ENCODE measurements around the gene NEXMIF. TPM values are rescaled to one million over a fixed set of nuclear protein-coding genes. Genes with fewer than 3 reads are reported as not detected.

NEXMIF gene
- total RNA-seq, 4 donors from 2014 or later, result 1.6 to 2.5 (median 2.1) TPM

DNA sequence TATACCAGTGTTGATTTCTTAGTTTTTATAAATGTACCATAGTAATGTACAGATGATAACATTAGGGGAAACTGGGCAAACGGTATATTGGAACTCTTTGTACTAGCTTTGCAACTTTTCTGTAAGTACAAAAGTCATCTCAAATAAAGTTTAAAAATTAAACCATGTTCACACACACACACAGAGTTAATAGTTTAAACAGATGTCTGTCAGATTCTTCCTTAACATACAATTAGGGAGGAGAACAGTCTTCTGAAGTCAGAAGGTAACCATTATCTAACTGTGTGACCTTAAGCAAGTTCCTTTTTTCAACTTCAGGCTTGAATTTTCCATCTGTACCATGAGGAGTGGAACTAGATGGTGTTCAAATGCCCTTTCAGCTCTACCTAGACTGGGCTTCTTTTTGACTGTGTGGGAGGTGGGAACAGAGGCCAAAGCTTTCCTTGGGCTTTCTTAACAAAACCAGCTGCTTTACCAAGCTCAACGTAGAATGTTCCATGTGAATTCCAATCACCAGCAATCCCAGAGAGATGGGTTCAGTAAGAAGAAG, 127.8 kb downstream of the NEXMIF start:
- WGBS, 2 donors, result 84 to 95% methylated on average over 2 of the region's 2 CpGs
- H3K27me3 ChIP-seq, result no peaks in the 10 kb centered on the region
- TF ChIP-seq, protein P1, sequence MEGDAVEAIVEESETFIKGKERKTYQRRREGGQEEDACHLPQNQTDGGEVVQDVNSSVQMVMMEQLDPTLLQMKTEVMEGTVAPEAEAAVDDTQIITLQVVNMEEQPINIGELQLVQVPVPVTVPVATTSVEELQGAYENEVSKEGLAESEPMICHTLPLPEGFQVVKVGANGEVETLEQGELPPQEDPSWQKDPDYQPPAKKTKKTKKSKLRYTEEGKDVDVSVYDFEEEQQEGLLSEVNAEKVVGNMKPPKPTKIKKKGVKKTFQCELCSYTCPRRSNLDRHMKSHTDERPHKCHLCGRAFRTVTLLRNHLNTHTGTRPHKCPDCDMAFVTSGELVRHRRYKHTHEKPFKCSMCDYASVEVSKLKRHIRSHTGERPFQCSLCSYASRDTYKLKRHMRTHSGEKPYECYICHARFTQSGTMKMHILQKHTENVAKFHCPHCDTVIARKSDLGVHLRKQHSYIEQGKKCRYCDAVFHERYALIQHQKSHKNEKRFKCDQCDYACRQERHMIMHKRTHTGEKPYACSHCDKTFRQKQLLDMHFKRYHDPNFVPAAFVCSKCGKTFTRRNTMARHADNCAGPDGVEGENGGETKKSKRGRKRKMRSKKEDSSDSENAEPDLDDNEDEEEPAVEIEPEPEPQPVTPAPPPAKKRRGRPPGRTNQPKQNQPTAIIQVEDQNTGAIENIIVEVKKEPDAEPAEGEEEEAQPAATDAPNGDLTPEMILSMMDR (IDR thresholded peaks at IDR 0.05), result no peak
- no peak for TF ChIP-seq POLR2A (IDR thresholded peaks at IDR 0.05)
- intact Hi-C loops (cut with DNase I), result no loop called here
- no peaks in the 10 kb centered on the region for H3K4me1 ChIP-seq
- no peaks in the 10 kb centered on the region for H3K36me3 ChIP-seq
- no peak overlapping the region for H3K27ac ChIP-seq
- no peak overlapping the region for H3K4me3 ChIP-seq (replicated peaks in 1 of 3)
- no peak for DNase-seq
- H3K9me3 ChIP-seq, result no peaks in the 10 kb centered on the region

DNA sequence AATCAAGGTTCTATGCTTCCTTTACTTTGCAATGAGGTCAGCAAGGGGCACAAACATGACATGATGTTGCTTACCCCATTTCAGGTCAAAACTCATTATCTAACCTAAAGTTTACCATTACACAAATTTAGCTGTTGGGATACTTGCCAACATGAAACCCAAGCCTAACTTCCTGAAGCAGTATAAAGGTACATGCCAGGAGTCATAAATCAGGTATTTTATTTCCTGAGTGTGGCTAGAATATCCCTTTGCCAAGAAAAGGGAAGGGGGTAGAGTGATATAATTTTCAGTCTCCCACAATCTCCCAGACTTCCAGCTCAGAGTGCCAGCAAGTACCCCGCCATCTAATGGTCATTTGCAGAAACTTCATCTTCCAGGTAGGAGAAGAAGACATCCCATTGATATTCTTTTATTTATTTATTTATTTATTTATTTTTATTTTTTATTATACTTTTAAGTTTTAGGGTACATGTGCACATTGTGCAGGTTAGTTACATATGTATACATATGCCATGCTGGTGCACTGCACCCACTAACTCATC, 136.6 kb downstream of the NEXMIF start:
- Histone ChIP-seq H3K4me3 (replicated peaks in 1 of 3) (no peak overlapping the region), H3K27me3 (no peaks in the 10 kb centered on the region), H3K4me1 (no peaks in the 10 kb centered on the region), H3K27ac (no peak overlapping the region), H3K9me3 (no peaks in the 10 kb centered on the region), H3K36me3 (no peaks in the 10 kb centered on the region)
- intact Hi-C loops (cut with DNase I), result no loop called here
- 32 to 43% methylated on average over 1 of the region's 1 CpG for WGBS, 2 donors
- TF ChIP-seq, protein P1 (IDR thresholded peaks at IDR 0.05), result no peak
- no peak for TF ChIP-seq POLR2A (IDR thresholded peaks at IDR 0.05)
- no peak for DNase-seq

DNA sequence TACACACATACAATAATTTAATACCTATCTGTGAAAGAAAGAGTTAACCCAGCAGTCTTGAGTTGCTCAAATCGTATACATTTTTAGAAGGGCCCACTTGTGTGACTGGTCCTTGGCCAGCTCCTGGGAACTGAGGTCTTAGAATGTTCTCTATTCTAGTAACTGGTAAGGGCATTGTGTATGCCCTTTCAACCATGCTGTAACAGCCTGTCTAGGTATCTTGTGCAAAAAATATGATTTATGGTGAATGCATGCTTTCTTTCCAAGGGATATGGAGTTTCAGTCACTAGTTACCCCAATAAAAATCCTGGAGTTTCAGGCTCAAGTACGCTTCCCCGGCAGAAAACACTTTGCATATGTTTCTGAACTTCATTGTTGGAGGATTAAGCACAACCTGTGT, 140.6 kb downstream of the NEXMIF start:
- 47 to 59% methylated on average over 3 of the region's 3 CpGs for WGBS, 2 donors
- no peaks in the 10 kb centered on the region for H3K9me3 ChIP-seq
- intact Hi-C loops (cut with DNase I), result no loop called here
- no peak overlapping the region for H3K27ac ChIP-seq
- H3K4me3 ChIP-seq (replicated peaks in 1 of 3), result no peak overlapping the region
- DNase-seq, result no peak
- no peaks in the 10 kb centered on the region for H3K36me3 ChIP-seq
- TF ChIP-seq, protein P1 (IDR thresholded peaks at IDR 0.05), result no peak
- TF ChIP-seq POLR2A (IDR thresholded peaks at IDR 0.05), result no peak
- no peaks in the 10 kb centered on the region for H3K4me1 ChIP-seq
- H3K27me3 ChIP-seq, result no peaks in the 10 kb centered on the region

DNA sequence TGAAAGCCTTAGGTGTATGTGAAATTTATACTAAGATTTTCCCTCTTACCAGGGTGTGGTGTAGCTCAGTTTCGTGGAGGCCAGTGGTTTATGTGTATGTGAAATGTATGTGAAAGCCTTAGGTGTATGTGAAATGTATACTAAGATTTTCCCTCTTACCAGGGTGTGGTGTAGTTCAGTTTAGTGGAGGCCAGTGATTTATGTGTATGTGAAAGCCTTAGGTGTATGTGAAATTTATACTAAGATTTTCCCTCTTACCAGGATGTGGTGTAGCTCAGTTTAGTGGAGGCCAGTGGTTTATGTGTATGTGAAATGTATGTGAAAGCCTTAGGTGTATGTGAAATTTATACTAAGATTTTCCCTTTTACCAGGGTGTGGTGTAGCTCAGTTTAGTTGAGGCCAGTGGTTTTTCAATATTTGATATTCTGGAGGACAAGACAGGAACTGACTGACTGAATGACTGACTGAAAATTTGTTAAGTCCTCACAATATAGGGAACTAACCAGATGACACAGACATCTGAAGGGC, 143.7 kb downstream of the NEXMIF start:
- no peak for DNase-seq
- Histone ChIP-seq H3K36me3 (no peaks in the 10 kb centered on the region), H3K27me3 (no peaks in the 10 kb centered on the region), H3K4me1 (no peaks in the 10 kb centered on the region), H3K4me3 (replicated peaks in 1 of 3) (no peak overlapping the region), H3K27ac (no peak overlapping the region), H3K9me3 (no peaks in the 10 kb centered on the region)
- intact Hi-C loops (cut with DNase I), result no loop called here
- 47 to 69% methylated on average over 1 of the region's 1 CpG for WGBS, 2 donors
- TF ChIP-seq POLR2A (IDR thresholded peaks at IDR 0.05), result no peak

DNA sequence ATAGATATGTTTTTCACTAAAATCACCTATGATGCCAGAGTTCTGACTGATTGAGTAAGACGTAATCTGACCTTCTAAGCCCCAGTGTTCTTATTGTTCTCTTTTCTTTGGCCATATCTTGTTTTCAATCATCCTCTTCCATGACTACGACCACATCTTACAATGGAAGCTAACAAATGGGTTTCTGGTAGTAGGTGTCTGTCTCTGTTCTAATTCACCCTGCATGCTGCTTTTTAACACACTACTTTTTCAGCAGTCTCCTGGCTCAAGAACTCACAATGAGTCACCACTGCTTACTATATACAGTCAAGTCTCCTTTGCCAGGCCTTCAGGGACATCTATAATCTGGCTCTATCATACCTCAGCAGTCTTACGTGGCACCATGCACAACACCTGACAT, 146.1 kb downstream of the NEXMIF start:
- Histone ChIP-seq H3K36me3 (no peaks in the 10 kb centered on the region), H3K4me3 (replicated peaks in 1 of 3) (no peak overlapping the region), H3K27ac (no peak overlapping the region), H3K4me1 (no peaks in the 10 kb centered on the region), H3K27me3 (no peaks in the 10 kb centered on the region), H3K9me3 (no peaks in the 10 kb centered on the region)
- intact Hi-C loops (cut with DNase I), result no loop called here
- no peak for TF ChIP-seq POLR2A (IDR thresholded peaks at IDR 0.05)
- TF ChIP-seq, protein P1 (IDR thresholded peaks at IDR 0.05), result no peak
- WGBS, 2 donors, result 71 to 86% methylated on average over 3 of the region's 3 CpGs
- no peak for DNase-seq

All from thyroid gland (tissue), 4 donors.